Astrocyte of the spinal cord (primary cell): Measurements from ENCODE around the gene GCN1.

Experiments used
- DNase-seq: peaks from one replicate; pipeline ENCODE4 v3.0.0; 2011; ENCODE audit warnings: low read depth, low spot score
- H3K4me3 ChIP-seq: 2 replicates; pipeline ENCODE4 v1.5.1; 2011; ENCODE audit warnings: low read depth, mild to moderate bottlenecking, low read length, moderate library complexity
- in situ Hi-C: cut with HindIII; loops from 2 replicates; pipeline ENCODE4 v1.10.0; 2017; ENCODE audit warnings: low sequenced_read_pairs
- TF ChIP-seq, protein P1 (sequence below): IDR thresholded peaks from 2 replicates; pipeline ENCODE4 v1.5.1; 2012; ENCODE audit warnings: low read depth, mild to moderate bottlenecking, low read length, inconsistent platforms

Gene GCN1

DNA sequence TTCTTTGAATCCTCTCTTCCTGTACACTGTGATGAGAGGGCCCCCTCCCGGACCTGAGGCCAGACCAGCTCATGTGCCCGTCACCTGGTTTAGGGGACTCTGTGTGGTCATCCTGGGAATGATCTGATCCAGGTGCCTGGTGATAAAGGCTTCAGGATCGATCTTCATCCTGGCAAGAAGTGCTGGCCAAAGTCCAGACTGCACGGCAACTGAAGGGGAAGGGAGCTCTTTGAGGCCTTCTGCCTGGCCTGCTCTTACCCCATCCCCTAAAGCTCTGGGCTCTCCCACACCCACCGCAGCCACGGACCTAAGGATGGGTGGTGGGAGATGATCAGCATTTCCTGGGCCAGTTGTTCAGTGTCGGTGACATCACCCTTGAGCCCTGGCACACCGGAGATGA lies 31.8 kb downstream of the GCN1 start:
- DNase-seq = no peak
- TF ChIP-seq, protein P1, sequence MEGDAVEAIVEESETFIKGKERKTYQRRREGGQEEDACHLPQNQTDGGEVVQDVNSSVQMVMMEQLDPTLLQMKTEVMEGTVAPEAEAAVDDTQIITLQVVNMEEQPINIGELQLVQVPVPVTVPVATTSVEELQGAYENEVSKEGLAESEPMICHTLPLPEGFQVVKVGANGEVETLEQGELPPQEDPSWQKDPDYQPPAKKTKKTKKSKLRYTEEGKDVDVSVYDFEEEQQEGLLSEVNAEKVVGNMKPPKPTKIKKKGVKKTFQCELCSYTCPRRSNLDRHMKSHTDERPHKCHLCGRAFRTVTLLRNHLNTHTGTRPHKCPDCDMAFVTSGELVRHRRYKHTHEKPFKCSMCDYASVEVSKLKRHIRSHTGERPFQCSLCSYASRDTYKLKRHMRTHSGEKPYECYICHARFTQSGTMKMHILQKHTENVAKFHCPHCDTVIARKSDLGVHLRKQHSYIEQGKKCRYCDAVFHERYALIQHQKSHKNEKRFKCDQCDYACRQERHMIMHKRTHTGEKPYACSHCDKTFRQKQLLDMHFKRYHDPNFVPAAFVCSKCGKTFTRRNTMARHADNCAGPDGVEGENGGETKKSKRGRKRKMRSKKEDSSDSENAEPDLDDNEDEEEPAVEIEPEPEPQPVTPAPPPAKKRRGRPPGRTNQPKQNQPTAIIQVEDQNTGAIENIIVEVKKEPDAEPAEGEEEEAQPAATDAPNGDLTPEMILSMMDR = no peak
- H3K4me3 ChIP-seq = no peak overlapping the region
- in situ Hi-C loops = no loop called here

- in situ Hi-C loops = no loop called here
- TF ChIP-seq, protein P1 = no peak
- no peak for DNase-seq
- H3K4me3 ChIP-seq = no peak overlapping the region
These were observed 32.7 kb downstream of the GCN1 start for GRCh38 chr12:120161852-120162251.

GRCh38 chr12:120159509-120160237 lies 34.8 kb downstream of the GCN1 start:
- TF ChIP-seq, protein P1 = no peak
- in situ Hi-C loops = no loop called here
- H3K4me3 ChIP-seq = no peak overlapping the region
- no peak for DNase-seq

DNA sequence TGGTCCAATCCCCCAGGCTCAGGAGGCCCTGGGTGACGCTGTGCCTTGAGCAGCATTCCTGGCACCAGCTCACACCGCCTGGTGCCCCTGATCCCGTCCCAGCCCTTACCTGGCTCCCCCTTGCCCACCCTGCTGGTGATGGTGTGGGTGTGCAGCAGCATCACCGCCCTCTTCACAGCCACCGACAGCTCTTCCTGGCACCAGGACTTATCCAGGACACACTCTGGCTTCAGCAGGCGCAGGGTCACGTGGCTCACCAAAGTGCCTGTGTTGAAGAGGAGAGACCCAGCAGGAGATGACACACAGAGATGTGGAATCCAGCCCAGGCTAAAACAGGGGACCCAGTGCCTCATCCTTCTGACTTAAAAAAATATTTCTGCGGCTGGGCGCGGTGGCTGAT lies 36.2 kb downstream of the GCN1 start:
- H3K4me3 ChIP-seq = no peak overlapping the region
- DNase-seq = no peak
- TF ChIP-seq, protein P1 = no peak
- in situ Hi-C loops = no loop called here

DNA sequence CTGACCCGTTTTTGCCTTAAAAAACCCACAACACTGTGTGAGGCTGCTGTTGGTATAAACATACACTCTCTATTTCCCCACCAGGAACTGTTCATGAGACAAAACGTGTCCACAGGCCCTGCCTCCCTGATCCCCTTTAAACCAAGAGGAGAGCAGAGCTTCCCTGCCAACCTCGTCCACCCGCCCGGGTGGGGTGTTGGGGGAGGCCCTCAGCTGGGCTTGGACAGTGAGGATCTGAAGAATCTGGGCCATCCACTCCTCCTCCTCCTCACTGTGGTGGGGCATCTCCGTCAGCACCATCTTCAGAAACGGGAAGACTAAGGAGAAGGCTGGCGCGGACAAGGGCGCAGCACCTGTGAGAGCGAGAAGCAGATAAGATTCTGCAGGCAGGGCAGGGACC lies 36.8 kb downstream of the GCN1 start:
- TF ChIP-seq, protein P1 = no peak
- in situ Hi-C loops = no loop called here
- no peak for DNase-seq
- H3K4me3 ChIP-seq = no peak overlapping the region

- TF ChIP-seq, protein P1 = no peak
- DNase-seq = no peak
- in situ Hi-C loops = no loop called here
- no peak overlapping the region for H3K4me3 ChIP-seq
These were observed 37.9 kb downstream of the GCN1 start for GRCh38 chr12:120156315-120157259.
